GM18868 (cell line): ENCODE data around the gene CLIP2.
"Not testable (repeated sequence)": the region's sequence is repeated elsewhere in the genome, so short reads cannot be mapped to it uniquely, and the experiment has no call there.

Experiments
- ATAC-seq: cut with Tn5 transposase; IDR thresholded peaks from one replicate; pipeline ENCODE4 v1.9.1; 2021; ENCODE audit warnings: mild to moderate bottlenecking, moderate library complexity; ENCODE audit not compliant: unreplicated experiment

The CLIP2 gene

DNA sequence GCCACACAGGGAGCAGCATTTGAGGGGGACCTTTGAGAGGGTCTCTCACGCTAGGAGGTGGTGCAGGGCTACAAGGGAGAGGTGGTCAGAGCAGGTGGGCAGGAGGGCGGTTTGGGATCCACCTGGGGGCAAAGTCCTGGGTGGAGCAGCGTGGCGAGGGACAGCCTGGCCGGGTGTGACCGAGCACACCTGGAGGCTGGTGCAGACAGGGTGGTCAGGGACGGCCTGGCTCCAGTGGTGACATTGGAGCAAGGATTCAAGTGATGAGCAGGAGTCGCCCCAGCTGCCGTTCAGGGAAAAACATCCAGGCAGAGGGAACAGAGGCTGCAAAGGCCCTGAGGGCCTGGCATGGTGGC lies 36.0 kb downstream of the CLIP2 start:
- no peak for ATAC-seq

- no peak for ATAC-seq
These were observed 40.0 kb downstream of the CLIP2 start for GRCh38 chr7:74329225-74329624.

DNA sequence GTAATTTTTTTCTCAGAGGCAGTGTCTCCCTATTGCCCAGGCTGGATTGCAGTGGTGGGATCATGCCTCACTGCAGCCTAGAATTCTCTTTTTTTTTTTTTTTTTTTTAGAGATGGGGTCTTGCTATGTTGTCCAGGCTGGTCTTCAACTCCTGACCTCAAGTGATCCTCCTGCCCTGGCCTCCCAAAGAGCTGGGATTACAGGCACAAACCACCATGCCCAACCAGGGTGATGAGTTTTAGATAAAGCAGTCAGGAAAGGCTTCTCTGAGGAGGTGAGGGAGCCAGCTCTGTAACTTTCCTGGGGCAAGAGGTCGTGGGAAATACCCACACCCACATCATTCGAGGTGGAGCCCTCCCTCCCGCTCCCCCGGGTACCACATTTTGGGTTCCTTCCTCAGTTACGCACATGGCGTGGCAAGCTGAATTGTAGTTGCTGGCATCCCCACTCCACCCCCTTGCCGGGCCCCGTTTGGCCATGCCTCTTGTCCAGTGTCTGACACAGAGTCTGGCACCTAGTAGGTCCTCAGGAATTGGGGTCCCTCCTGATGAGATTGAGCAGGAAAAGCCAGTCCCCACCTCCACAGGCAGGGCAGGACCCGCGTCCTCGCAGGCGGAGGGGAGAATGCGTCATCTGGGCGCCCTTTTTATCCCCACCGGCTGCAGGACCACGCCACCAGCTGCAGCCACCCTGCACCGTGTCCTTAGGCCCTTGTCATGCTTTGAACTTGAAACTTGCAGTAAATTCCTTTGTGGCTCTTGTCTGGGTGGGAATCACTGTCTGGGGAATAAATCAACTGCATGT lies 43.4 kb downstream of the CLIP2 start:
- no peak for ATAC-seq

- ATAC-seq, result no peak
These were observed 44.8 kb downstream of the CLIP2 start for GRCh38 chr7:74334030-74334429.

DNA sequence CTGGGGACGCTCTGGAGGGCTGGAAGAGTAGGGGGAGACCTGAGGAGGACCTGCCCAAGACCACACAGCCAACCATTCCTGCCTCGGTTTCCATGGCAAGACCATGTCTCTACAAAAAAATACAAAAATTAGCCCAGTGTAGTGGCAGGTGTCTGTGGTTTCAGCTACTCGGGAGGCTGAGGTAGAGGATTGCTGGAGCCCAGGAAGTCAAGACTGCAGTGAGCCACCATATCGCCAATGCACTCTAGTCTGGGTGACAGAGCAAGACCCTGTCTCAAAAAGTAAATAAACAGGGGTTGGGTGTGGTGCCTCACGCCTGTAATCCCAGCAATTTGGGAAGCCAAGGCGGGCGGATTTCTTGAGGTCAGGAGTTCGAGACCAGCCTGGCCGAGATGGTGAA lies 48.7 kb downstream of the CLIP2 start:
- ATAC-seq, result no peak

GRCh38 chr7:74338366-74339108 lies 49.3 kb downstream of the CLIP2 start:
- no peak for ATAC-seq

GRCh38 chr7:74339648-74340047 lies 50.4 kb downstream of the CLIP2 start:
- ATAC-seq, result not testable (repeated sequence)

GRCh38 chr7:74343281-74344131 lies 54.3 kb downstream of the CLIP2 start:
- ATAC-seq, result no peak

GRCh38 chr7:74344132-74344496 lies 54.9 kb downstream of the CLIP2 start:
- ATAC-seq, result no peak

GRCh38 chr7:74344786-74345185 lies 55.6 kb downstream of the CLIP2 start:
- no peak for ATAC-seq

DNA sequence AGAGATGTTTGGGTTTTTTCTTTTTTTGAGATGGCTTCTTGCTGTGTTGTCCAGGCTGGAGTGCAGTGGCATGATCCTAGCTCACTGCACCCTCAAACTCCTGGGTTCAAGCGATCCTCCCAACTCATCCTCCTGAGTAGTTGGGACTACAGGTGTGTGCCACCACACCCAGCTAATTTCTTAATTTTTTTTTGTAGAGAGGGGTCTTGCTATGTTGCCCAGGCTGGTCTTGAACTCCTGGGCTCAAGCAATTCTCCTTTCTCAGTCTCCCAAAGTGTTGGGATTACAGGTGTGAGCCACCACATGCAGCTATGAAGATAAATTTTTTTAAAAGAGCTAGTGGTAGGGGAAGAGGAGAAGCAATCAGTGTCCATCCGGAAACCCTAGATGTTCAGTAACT lies 56.8 kb downstream of the CLIP2 start:
- ATAC-seq, result no peak

DNA sequence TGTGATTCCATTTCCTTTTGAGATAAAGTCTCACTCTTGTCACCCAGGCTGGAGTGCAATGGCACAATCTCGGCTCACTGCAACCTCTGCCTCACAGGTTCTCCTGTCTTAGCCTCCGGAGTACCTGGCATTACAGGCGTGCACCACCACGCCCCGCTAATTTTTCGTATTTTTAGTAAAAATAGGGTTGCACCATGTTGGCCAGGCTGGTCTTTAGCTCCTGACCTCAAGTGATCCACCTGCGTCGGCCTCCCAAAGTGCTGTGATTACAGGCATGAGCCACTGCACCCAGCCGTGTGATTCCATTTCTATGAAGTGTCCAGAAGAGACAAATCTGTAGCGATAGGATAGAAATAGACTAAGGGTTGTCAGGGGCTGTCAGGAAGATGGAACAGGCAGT lies 60.4 kb downstream of the CLIP2 start:
- ATAC-seq, result no peak

- ATAC-seq, result no peak
These were observed 61.5 kb downstream of the CLIP2 start for GRCh38 chr7:74350751-74351150.

DNA sequence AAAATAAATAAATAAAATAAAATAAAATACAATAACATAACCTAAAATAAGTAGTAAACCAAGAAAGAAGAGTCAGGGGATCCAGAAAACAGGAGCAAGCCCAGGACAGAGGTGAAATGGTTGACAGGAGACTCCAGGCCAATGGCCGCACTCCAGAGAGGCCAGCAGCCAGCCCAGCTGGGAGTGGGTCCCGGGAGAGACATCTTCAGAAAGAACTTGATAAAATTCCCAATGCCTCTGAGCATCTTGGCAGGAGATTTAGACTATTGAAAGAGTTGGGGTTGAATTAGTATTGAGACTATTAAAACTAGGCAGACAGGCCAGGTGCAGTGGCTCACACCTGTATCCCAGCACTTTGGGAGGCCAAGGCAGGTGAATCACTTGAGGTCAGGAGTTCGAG lies 62.6 kb downstream of the CLIP2 start:
- ATAC-seq, result no peak

- ATAC-seq, result not testable (repeated sequence)
These were observed 63.4 kb downstream of the CLIP2 start for GRCh38 chr7:74352551-74353138.

DNA sequence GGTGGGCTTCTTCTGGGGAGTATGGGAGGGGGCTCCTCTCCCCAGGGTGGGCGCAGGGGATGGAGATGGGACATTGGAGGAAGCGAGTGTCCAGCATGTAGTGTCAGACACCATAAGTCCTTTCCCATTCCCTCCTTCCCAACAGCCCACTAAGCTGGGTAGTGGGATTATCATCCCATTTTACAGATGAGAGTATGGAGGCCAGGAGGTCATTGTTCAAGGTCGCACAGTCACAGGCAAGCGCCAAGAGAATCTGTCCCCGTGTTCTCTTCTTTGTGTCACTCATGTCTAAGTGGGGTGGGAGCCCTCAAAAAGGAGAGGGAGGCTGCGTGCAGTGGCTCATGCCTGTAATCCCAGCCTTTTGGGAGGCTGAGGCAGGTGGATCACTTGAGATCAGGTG lies 64.8 kb downstream of the CLIP2 start:
- no peak for ATAC-seq

- no peak for ATAC-seq
These were observed 65.9 kb downstream of the CLIP2 start for GRCh38 chr7:74355091-74355490.

GRCh38 chr7:74356589-74357315 lies 67.5 kb downstream of the CLIP2 start:
- ATAC-seq, result no peak

GRCh38 chr7:74360008-74360407 lies 70.8 kb downstream of the CLIP2 start:
- ATAC-seq, result no peak

DNA sequence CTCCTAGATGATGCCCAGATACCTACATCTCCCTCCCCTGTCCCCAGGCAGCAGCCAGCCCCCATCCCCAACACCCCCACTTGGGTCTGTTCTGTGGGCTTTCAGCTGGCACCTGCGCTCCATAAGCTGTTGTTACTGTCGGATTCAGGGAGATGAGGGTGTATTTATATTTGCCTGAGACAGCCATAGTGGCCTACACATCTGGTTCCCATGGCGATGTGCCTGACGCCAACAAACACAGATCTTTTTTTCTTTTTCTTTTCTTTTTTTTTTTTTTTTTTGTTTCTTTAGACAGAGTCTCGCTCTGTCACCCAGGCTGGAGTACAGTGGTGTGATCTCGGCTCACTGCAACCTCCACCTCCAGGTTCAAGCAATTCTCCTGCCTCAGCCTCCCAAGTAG lies 73.1 kb downstream of the CLIP2 start:
- no peak for ATAC-seq

DNA sequence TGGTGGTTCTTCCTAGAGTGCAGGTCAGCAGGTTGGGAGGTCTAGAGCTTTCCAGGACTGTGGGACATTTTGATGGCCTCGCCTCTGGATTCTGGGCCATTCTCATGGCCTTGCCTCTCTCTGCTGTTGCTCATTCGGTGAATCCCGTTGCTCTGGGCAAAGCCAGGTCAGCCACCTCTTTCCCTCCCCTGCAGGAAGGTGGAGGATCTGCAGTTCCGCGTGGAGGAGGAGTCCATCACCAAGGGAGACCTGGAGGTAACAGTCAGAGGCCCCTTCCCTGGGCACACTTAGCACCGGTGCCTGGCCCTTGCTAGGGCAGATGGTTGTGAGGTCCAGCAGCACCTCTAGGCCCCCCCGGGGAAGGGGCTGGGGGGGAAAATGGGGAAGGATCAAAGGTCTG lies 74.9 kb downstream of the CLIP2 start:
- no peak for ATAC-seq
